Endothelial cell of umbilical vein (primary cell): ENCODE measurements around the gene MLYCD. TPM values are rescaled to one million over a fixed set of nuclear protein-coding genes. Genes with fewer than 3 reads are reported as not detected.

Source experiments
- BruUV-seq: library from RNA; stranded (reverse); fragments of 400-500 nt; replicated peaks from 2 replicates; lab custom pipeline; 2021; lab: Mats Ljungman, UMichigan
- CTCF ChIA-PET: fragments of 300-600, 350-600 bp; sonication (Branson Sonifier 250); formaldehyde crosslinking; loops from one replicate; lab custom pipeline; 2021; ENCODE audit warnings: antibody characterized with exemption, inconsistent platforms; lab: Charles Lee
- POLR2A ChIA-PET: fragments of 300-600, 350-600 bp; sonication (Branson Sonifier 250); formaldehyde crosslinking; loops from one replicate; lab custom pipeline; 2021; ENCODE audit warnings: antibody characterized with exemption, inconsistent platforms; lab: Charles Lee
- DNase-seq: peaks from one replicate; pipeline ENCODE4 v3.0.0-alpha.2; 2011; ENCODE audit warnings: low read depth, low spot score
- FAIRE-seq: peaks from 2 replicates; lab custom pipeline; 2011; peaks lifted over from hg19 to GRCh38; lab: Jason Lieb, UNC
- H2AFZ ChIP-seq: 2 replicates; pipeline ENCODE4 v1.6.0; 2012; ENCODE audit warnings: low read depth, low read length, control low read depth, inconsistent platforms
- H3K27ac ChIP-seq: 2 replicates; pipeline ENCODE4 v1.5.1; 2011; ENCODE audit warnings: low read depth, mild to moderate bottlenecking, control low read depth, low read length, moderate library complexity; ENCODE audit not compliant: insufficient read depth
- H3K27me3 ChIP-seq, 2 experiments: 2 replicates each; pipeline versions ENCODE4 v1.6.0 to v1.6.1; 2011; ENCODE audit warnings: low read length in 2 of 2, mixed read lengths in 1 of 2; ENCODE audit not compliant: control insufficient read depth in 2 of 2, insufficient read depth in 2 of 2
- H3K36me3 ChIP-seq, 2 experiments: 2 replicates in 1 of 2; 3 replicates in 1 of 2; pipeline ENCODE4 v1.5.1; 2011; ENCODE audit warnings: low read length in 2 of 2, mild to moderate bottlenecking in 1 of 2, moderate library complexity in 1 of 2; ENCODE audit not compliant: control insufficient read depth in 2 of 2, insufficient read depth in 2 of 2; ENCODE audit errors: extremely low read depth in 1 of 2
- H3K4me1 ChIP-seq: 3 replicates; pipeline ENCODE4 v1.5.1; 2011; ENCODE audit warnings: mild to moderate bottlenecking, low read length; ENCODE audit not compliant: control insufficient read depth, insufficient read depth; ENCODE audit errors: extremely low read depth
- H3K4me2 ChIP-seq: 2 replicates; pipeline ENCODE4 v1.6.1; 2011; ENCODE audit warnings: low read length, control low read depth, mixed read lengths; ENCODE audit not compliant: insufficient read depth
- H3K4me3 ChIP-seq, 3 experiments: fragments of 200-600 bp in 1 of 3; sonication (generic), shearing (Covaris generic) in 1 of 3; replicated peaks in 1 of 3; 2 replicates each; pipeline ENCODE4 v1.5.1; 2011 to 2016; ENCODE audit warnings: control low read depth in 3 of 3, low read length in 3 of 3, mild to moderate bottlenecking in 2 of 3, inconsistent platforms in 1 of 3, low read depth in 1 of 3, moderate library complexity in 1 of 3; ENCODE audit not compliant: insufficient read depth in 1 of 3
- H3K79me2 ChIP-seq: 2 replicates; pipeline ENCODE4 v1.6.0; 2012; ENCODE audit warnings: low read length, inconsistent platforms; ENCODE audit not compliant: control insufficient read depth, insufficient read depth
- H3K9ac ChIP-seq: replicated peaks from 2 replicates; pipeline ENCODE3; 2011; ENCODE audit warnings: low read length, control low read depth; ENCODE audit not compliant: insufficient read depth; ENCODE audit errors: extremely low read depth
- H3K9me1 ChIP-seq: replicated peaks from 3 replicates; pipeline ENCODE4 v1.6.0; 2011; ENCODE audit warnings: mild to moderate bottlenecking, low read length; ENCODE audit not compliant: control insufficient read depth, insufficient read depth; ENCODE audit errors: extremely low read depth
- H3K9me3 ChIP-seq: replicated peaks from 2 replicates; pipeline ENCODE4 v1.5.1; 2012; ENCODE audit warnings: low read length, inconsistent platforms; ENCODE audit not compliant: control insufficient read depth, insufficient read depth
- H4K20me1 ChIP-seq: replicated peaks from 2 replicates; pipeline ENCODE3; 2011; ENCODE audit warnings: mild to moderate bottlenecking, low read length; ENCODE audit not compliant: control insufficient read depth, insufficient read depth; ENCODE audit errors: extremely low read depth
- CTCF ChIP-seq, 2 donors: IDR thresholded peaks; 1 replicate in 1 of 2; 2 replicates in 1 of 2; pipeline ENCODE4 v1.5.1; 2011; ENCODE audit warnings: low read length in 2 of 2, mild to moderate bottlenecking in 2 of 2, moderate library complexity in 2 of 2, control low read depth in 1 of 2, inconsistent platforms in 1 of 2, low read depth in 1 of 2; ENCODE audit not compliant: insufficient read depth in 1 of 2; ENCODE audit errors: extremely low read depth in 1 of 2
- EZH2 ChIP-seq: IDR thresholded peaks from 2 replicates; pipeline ENCODE4 v1.6.1; 2012; ENCODE audit warnings: borderline replicate concordance, low read depth, mild to moderate bottlenecking, moderate library complexity, low read length, inconsistent platforms; ENCODE audit not compliant: severe bottlenecking
- FOS ChIP-seq: IDR thresholded peaks from 2 replicates; pipeline ENCODE4 v1.6.1; 2011; ENCODE audit warnings: mild to moderate bottlenecking, low read length, moderate library complexity, borderline replicate concordance; ENCODE audit not compliant: insufficient read depth
- GATA2 ChIP-seq: IDR thresholded peaks from 2 replicates; pipeline ENCODE4 v1.7.0; 2011; ENCODE audit warnings: low read depth, mild to moderate bottlenecking, moderate library complexity, mixed read lengths, low read length; ENCODE audit not compliant: insufficient read length, insufficient read depth
- JUN ChIP-seq: IDR thresholded peaks from 2 replicates; pipeline ENCODE4 v1.6.1; 2011; ENCODE audit warnings: borderline replicate concordance, low read depth; ENCODE audit not compliant: insufficient read length, insufficient read depth
- MAX ChIP-seq: IDR thresholded peaks from 2 replicates; pipeline ENCODE4 v1.6.1; 2011; ENCODE audit not compliant: insufficient read depth, insufficient read length
- MYC ChIP-seq: IDR thresholded peaks from one replicate; pipeline ENCODE4 v1.6.1; 2011; ENCODE audit warnings: mild to moderate bottlenecking, low read depth, low read length
- POLR2A ChIP-seq: IDR thresholded peaks from 2 replicates; pipeline ENCODE4 v1.6.1; 2012; ENCODE audit warnings: low read depth, mild to moderate bottlenecking, control low read depth, low read length
- POLR2AphosphoS5 ChIP-seq: IDR thresholded peaks from 2 replicates; pipeline ENCODE4 v1.6.1; 2012; ENCODE audit warnings: low read depth, mild to moderate bottlenecking, control low read depth, low read length, moderate library complexity; ENCODE audit not compliant: insufficient read depth
- dilution Hi-C: fragments of 300-500 bp; cut with MboI; formaldehyde crosslinking; loops from one replicate; pipeline ENCODE4 v1.15.0; 2019; ENCODE audit warnings: low sequenced_read_pairs; ENCODE audit not compliant: extremely low pct_ligation_motif_present
- intact Hi-C: fragments of 100-400 bp; cut with micrococcal nuclease; formaldehyde crosslinking; loops from one replicate; pipeline ENCODE4 v1.10.0; 2022
- polyA plus RNA-seq, 4 experiments: library from polyadenylated mRNA; depleted of rRNA in 3 of 4; stranded (reverse) in 3 of 4; unstranded in 1 of 4; fragments of >200 nt; gene quantifications; 2 replicates each; pipeline versions ENCODE4 v1.2.1 to v1.2.3, GENCODE V29; 2011 to 2012; ENCODE audit warnings: missing spikeins in 1 of 4
- total RNA-seq: library from RNA; stranded (reverse); gene quantifications from 2 replicates; pipeline ENCODE4 v1.2.3, GENCODE V29; 2021

The MLYCD gene
- total and polyA plus RNA-seq, 2 donors (not counting 3 experiments of a cell fraction or from before 2014, with no cell fraction given): 2.0 to 3.4 TPM

GRCh38 chr16:83907111-83907510 is 8.2 kb downstream of the MLYCD start:
- H3K9me3 ChIP-seq: no peaks in the 10 kb centered on the region
- H3K9me1 ChIP-seq: no peaks in the 10 kb centered on the region
- BruUV-seq: no TSS peak
- no peak overlapping the region for H3K4me2 ChIP-seq
- H4K20me1 ChIP-seq: no peaks in the 10 kb centered on the region
- dilution Hi-C loops: no loop called here
- TF ChIP-seq GATA2 (no peak), FOS (no peak), EZH2 (no peak), POLR2A (no peak), MAX (no peak), POLR2AphosphoS5 (no peak), JUN (no peak), CTCF (IDR thresholded peaks at IDR 0.05; ENCODE audit: extremely low read depth in 1 of 2, insufficient read depth in 1 of 2, low read depth in 1 of 2, low read length in 2 of 2) (no peak), MYC (no peak)
- H3K36me3 ChIP-seq: peaks cover 0 to 9% of the 10 kb centered on the region in 2 experiments
- H3K4me3 ChIP-seq: no peak overlapping the region
- no peak for DNase-seq
- ChIA-PET POLR2A (no interaction called here), CTCF (no interaction called here)
- FAIRE-seq: no peak
- intact Hi-C loops: no loop called here
- no peak overlapping the region for H3K27ac ChIP-seq
- no peaks in the 10 kb centered on the region for H3K4me1 ChIP-seq
- H3K27me3 ChIP-seq: no peaks in the 10 kb centered on the region
- H3K9ac ChIP-seq: no peak overlapping the region
- no peaks in the 10 kb centered on the region for H3K79me2 ChIP-seq
- no peak overlapping the region for H2AFZ ChIP-seq
